T1000 (cell line): ENCODE data around the gene CHMP6.
"Not testable (repeated sequence)": the region's sequence is repeated elsewhere in the genome, so short reads cannot be mapped to it uniquely, and the experiment has no call there.

Experiments used
- DNase-seq: peaks from one replicate; lab custom pipeline; 2025; ENCODE audit warnings: mixed read lengths; lab: John Stamatoyannopoulos, UW

Gene CHMP6

DNA sequence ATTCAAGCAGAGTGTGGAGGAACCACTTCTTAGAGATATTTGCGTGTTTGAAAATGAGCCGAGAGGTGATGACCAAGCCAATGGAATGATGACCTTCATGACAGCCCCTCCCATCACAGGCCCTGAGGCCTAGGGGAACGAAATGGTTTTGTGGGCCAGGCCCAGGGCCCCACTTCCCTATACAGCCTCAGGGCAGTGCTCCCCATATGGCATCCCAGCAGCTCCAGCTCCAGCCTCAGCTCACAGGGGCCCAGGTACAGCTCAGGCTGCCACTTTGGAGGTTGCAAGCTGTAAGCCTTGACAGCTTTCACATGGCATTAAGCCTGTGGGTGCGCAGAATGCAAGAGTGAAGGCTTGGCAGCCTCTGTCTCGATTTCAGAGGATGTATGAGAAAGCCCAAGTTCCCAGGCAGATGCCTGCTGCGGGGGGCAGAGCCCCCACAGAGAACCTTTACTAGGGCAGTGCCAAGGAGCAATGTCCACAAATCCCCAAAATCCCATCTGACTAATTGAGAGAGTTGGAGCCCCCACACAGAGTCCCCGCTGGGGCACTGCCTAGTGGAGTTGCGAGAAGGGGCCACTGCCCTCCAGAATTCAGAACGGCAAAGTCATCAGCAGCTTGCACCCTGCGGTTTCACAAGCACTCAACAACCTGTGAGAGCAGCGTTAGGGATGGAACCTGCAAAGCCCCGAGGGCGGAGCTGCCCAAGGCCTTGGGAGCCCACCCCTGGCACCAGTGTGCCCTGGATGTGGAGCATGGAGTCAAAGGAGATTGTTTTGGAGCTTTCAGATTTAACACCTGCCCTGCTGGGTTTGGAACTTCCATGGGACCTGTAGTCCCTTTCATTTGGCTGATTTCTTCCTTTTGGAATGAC, 21.2 kb downstream of the CHMP6 start:
- no peak for DNase-seq

DNA sequence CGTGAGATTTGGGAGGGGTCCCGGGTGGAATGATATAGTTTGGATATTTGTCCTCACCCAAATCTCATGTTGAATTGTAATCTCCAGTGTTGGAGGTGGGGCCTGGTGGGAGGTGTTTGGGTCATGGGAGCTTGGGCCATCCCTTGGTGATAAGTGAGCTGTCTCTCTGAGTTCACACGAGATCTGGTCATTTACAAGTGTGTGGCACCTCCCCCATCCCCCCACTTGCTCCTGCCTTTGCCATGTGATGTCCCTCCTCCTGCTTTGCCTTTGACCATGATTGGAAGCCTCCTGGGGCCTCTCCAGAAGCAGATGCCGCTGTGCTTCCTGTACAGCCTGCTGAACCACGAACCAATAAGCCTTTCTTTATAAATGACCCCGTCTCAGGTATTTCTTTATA, 22.0 kb downstream of the CHMP6 start:
- DNase-seq: no peak

DNA sequence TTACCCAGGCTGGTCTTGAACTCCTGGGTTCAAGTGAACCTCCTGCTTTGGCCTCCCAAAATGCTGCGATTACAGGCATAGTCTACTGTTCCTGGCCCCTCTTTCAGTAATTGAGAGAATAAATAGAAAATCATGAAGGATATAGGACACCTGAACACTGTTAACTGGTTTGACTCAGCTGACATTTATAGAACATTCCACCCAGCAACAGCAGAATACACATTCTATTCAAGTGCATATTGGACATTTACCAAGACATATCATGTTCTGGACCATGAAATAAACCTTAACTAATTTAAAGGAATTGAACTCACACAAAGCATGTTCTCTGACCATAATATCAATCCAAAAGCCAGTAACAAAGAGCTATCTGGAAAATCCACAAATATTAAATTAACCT, 23.5 kb downstream of the CHMP6 start:
- DNase-seq: no peak

- DNase-seq: no peak
Measured at GRCh38 chr17:81016575-81016974, 24.9 kb downstream of the CHMP6 start.

DNA sequence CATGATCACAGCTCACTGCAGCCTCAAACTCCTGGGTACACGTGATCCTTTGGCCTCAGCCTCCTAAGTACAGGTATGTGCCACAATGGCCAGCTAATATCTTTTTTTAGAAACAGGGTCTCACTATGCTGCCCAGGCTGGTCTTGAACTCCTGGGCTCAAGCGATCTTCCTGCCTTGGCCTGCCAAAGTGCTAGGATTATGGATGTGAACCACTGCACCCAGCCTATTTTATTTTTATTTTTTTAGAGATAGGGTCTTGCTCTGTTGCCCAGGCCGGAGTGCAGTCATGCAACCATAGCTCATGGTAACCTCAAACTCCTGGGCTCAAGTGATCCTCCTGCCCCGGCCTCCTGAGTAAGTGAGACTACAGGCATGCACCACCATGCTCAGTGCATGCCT, 25.7 kb downstream of the CHMP6 start:
- DNase-seq: not testable (repeated sequence)

GRCh38 chr17:81018044-81018802, 26.6 kb downstream of the CHMP6 start:
- no peak for DNase-seq

DNA sequence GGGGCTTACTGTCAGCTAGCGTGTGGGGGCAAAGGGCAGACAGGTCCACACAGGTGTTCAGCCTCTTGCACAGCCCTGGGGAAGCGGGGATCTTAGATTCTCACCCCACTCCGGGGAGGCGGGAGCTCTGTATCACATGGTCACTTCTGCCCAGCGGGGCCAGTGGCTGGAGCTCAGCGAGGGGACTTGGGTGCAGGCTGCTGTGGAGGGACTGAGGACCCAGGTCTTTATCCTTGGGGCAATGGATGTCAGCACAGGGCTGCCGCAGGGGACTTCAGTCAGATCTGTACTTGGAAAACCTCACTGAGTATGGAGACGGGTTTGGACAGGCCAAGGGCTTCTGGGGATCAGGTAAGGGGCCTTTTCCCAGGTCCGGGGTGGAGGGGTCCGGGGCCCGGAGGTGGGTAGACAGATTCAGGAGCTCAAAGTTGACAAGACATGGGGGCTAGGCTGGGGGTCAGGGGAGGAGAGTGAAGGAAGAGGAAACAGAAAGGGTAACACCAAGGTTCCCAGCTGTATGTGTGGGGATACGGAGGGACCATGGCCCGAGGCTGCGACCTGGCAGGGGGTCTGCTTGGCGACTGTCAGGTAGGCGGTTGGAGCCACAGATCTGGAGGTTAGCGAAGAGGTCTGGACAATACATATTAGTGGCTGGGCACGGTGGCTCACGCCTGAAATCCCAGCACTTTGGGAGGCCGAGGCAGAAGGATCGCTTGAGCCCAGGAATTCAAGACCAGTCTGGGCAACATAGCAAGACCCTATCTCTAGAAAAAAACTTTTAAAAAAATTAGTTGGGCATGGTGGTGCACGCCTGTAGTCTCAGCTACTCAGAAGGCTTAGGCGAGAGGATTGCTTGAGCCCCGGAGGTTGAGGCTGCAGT, 28.2 kb downstream of the CHMP6 start:
- no peak for DNase-seq

GRCh38 chr17:81020443-81020766, 28.8 kb downstream of the CHMP6 start:
- DNase-seq: no peak

DNA sequence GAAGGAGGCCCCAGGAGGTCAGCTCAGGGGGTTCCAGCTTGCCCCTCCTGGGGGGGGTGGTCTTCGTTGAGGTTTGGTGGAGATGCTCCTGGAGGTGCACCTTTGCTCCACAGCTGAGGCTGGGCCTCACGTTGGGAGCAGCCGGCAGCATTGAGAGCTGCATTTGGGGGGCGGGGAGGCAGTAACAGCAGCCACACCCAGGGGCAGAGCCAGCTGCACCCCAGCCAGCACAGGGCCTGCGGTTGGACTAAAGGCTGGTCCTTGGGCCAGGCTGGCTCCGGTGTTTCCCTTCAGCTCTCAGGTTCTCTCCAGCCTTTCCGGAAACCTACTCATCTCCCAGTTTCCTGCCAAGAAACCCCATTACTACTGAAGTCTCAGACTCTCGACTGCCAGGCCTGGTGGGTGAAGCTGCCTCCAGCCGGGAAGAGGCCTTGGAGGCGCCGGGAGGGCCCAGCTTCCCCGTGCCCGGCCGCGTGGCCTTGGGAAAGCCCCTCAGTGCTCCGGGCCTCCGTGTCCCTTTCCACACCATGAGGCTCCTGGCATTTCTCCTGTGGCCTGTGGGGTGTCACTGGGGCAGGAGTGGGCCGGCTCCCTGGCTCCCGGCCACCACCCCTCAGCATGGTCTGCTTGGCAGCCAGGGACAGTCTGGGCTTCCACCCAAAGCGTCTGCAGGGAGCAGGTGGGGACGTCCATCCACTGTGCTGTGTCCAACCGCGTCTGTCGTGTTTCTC, 29.3 kb downstream of the CHMP6 start:
- no peak for DNase-seq

DNA sequence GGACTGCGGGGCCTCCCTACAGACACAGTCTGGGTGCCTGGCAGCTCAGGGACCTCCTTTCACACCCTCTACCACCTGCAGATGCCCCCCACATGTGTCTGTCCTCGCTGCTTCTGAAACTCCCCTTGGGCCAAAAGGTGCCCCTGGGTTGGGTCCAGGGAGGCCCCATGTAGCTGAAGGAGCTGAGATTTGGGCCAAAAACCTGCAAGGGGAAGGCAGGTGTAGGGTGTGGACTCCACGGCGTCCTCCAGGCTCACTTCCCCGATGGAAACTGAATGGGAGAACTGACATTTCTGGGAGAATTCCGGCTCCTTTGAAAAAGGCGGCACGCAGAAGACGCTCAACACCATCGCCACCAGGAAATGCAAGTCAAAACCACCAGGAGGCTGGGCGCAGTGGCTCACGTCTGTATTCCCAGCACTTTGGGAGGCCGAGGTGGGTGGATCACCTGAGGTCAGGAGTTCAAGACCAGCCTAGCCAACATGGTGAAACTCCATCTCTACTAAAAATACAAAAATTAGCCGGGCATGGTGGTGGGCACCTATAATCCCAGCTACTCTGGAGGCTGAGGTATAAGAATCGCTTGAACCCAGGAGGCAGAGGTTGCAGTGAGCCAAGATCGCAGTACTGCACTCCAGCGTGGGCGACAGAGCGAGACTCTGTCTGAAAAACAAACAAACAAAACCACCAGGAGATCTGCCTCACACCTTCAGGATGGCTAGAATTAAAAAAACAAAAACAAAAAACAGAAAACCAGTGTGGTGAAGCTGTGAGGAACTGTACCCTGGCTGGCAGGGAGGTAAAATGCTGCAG, 30.1 kb downstream of the CHMP6 start:
- no peak for DNase-seq

DNA sequence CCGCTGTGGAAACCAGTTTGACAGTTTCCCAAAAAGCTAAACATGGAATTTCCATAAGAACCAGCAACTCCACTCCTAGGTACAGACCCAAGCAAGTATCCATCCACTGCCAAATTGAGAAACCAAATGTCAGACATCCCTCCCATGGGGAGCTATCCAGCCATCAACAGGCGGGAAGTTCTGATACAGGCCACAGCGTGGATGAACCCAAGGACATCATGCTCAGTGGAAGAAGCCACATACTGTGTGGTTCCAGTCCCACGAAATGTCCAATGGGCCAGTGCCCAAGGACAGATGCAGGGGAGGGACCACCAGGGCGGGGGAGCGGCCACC, 30.7 kb downstream of the CHMP6 start:
- no peak for DNase-seq

- DNase-seq: no peak
Measured at GRCh38 chr17:81025065-81025740, 33.6 kb downstream of the CHMP6 start.

DNA sequence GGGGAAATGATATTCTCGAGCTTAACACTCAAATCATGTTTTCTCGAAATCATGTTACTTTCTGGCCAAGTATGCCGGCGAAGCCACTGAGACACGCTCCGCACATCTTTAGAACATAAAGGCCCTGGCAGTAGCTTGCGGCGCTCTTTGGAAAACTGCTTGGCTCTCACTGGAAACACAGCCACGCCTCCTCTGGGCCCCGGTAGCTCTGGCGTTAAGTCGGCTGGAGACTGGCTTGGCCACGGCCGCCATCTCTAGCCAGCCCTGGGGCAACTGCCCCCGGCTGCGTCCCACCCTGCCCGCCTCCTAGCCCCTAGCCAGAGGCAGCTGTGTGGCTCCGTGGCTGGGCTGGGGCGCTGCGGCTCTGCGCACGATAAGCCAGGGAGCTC, 34.1 kb downstream of the CHMP6 start:
- DNase-seq: no peak

GRCh38 chr17:81026266-81027036, 34.8 kb downstream of the CHMP6 start:
- no peak for DNase-seq

DNA sequence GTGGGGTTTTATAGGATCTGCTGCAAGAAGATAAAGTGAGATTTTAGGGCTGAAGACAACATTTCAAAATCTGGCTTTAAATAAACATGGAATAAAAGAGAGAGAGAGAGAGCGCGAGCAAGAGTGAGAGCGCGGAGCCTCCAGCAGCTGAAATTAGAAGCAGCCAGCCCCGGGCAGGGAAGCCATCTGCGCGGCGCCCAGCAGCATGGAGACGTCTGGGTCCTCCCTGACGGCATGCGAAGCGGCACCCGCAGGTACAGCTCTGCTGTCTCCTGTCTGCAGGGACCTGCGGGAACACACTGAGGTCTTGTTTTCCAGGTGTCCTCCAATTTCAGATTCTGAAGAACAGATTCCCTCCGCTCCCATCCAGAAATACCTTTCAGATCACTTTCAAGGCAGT, 35.4 kb downstream of the CHMP6 start:
- DNase-seq: no peak

GRCh38 chr17:81027591-81028505, 36.2 kb downstream of the CHMP6 start:
- no peak for DNase-seq

- DNase-seq: no peak
Measured at GRCh38 chr17:81028506-81028858, 36.8 kb downstream of the CHMP6 start.

DNA sequence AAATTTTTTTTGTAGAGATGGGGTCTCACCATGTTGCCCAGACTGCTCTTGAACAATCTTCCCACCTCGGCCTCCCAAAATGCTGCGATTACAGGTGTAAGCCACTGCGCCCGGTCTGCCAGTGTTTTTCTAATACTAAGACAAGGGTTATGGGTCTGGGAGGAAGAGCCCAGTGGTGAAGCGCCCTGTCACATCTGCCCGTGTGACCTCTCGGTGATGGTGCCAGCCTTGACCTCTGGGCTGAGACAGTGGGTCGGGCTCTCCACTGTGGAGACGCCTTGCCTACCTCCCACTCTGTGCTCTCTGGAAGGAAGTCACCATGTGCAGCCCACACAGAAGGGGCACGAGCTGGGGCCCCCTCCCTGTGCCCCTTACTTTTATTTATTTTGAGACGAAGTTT, 38.2 kb downstream of the CHMP6 start:
- no peak for DNase-seq

DNA sequence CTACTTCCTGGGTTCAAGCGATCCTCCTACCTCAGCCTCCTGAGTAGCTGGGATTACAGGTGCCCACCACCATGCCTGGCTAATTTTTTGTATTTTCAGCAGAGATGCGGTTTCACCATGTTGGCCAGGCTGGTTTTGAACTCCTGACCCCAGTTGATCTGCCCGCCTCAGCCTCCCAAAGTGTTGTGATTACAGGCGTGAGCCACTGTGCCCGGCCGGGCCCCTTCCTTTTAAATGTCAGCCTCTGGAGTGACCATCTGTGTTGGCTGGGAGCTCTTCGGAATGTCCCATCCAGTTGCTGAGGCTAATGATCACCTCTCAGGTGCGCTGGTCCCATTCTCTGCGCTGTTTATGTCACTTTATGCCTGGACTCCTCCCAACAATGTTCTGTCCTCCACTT, 38.7 kb downstream of the CHMP6 start:
- not testable (repeated sequence) for DNase-seq
